HEK293 (cell line): ENCODE results near the gene C5orf15.

Source experiments
- CTCF ChIA-PET: fragments of 350-600 bp; formaldehyde crosslinking; extraction: SDS; loops from one replicate; lab custom pipeline; 2021; ENCODE audit warnings: antibody characterized with exemption; lab: Yijun Ruan, JAX
- POLR2A ChIA-PET: fragments of 300-600 bp; formaldehyde crosslinking; extraction: SDS; loops from one replicate; lab custom pipeline; 2020; ENCODE audit warnings: antibody characterized with exemption, inconsistent platforms; lab: Yijun Ruan, JAX
- H3K27ac ChIP-seq: fragments of 200-500 bp; sonication (Bioruptor generic); 2 replicates; pipeline ENCODE4 v1.5.1; 2014; ENCODE audit warnings: low read depth, low read length, control low read depth, inconsistent platforms; ENCODE audit errors: extremely low read depth
- H3K36me3 ChIP-seq, 2 experiments: fragments of 200-500 bp in 1 of 2; sonication (Bioruptor generic) in 1 of 2; 1 replicate in 1 of 2; 2 replicates in 1 of 2; pipeline ENCODE4 v1.5.1; 2014 to 2017; ENCODE audit warnings: inconsistent platforms in 2 of 2, low read length in 2 of 2; ENCODE audit not compliant: control insufficient read depth in 2 of 2, insufficient read depth in 1 of 2
- H3K4me1 ChIP-seq: fragments of 200-500 bp; sonication (Bioruptor generic); 2 replicates; pipeline ENCODE4 v1.5.1; 2014; ENCODE audit warnings: mild to moderate bottlenecking, low read length, inconsistent platforms; ENCODE audit not compliant: control insufficient read depth, insufficient read depth
- H3K4me3 ChIP-seq: 2 replicates; pipeline ENCODE4 v1.5.1; 2011; ENCODE audit warnings: low read depth, mild to moderate bottlenecking, control low read depth, low read length, moderate library complexity
- H3K9me3 ChIP-seq: fragments of 200-500 bp; sonication (Bioruptor generic); 2 replicates; pipeline ENCODE4 v1.5.1; 2014; ENCODE audit warnings: low read depth, low read length, inconsistent platforms; ENCODE audit not compliant: control insufficient read depth, insufficient read depth
- EGR2 ChIP-seq: fragments of 450-650 bp; formaldehyde crosslinking; IDR thresholded peaks from 2 replicates; pipeline ENCODE4 v1.5.1; 2016; ENCODE audit warnings: low read depth, missing biosample characterization, missing genetic modification characterization
- IKZF3 ChIP-seq: fragments of 450-650 bp; IDR thresholded peaks from 2 replicates; pipeline ENCODE4 v1.5.0; 2018; ENCODE audit warnings: missing biosample characterization, mild to moderate bottlenecking, missing genetic modification characterization, moderate library complexity
- ZBTB1 ChIP-seq: fragments of 450-650 bp; formaldehyde crosslinking; IDR thresholded peaks from 2 replicates; pipeline ENCODE4 v1.5.1; 2016; ENCODE audit warnings: missing biosample characterization, missing genetic modification characterization
- ZBTB17 ChIP-seq: fragments of 450-650 bp; formaldehyde crosslinking; IDR thresholded peaks from 2 replicates; pipeline ENCODE4 v1.5.1; 2016; ENCODE audit warnings: missing biosample characterization, missing genetic modification characterization
- ZIC2 ChIP-seq: fragments of 450-650 bp; formaldehyde crosslinking; IDR thresholded peaks from 2 replicates; pipeline ENCODE4 v1.5.1; 2016; ENCODE audit warnings: missing biosample characterization, missing genetic modification characterization
- ZNF114 ChIP-seq: fragments of 450-650 bp; formaldehyde crosslinking; IDR thresholded peaks from 2 replicates; pipeline ENCODE4 v1.5.0; 2017; ENCODE audit warnings: missing biosample characterization, missing genetic modification characterization
- ZNF155 ChIP-seq: fragments of 450-650 bp; formaldehyde crosslinking; IDR thresholded peaks from 2 replicates; pipeline ENCODE4 v1.5.1; 2016; ENCODE audit warnings: missing biosample characterization, missing genetic modification characterization
- ZNF184 ChIP-seq: fragments of 450-650 bp; IDR thresholded peaks from 2 replicates; pipeline ENCODE4 v1.5.1; 2018; ENCODE audit warnings: missing biosample characterization, mild to moderate bottlenecking, missing genetic modification characterization
- ZNF239 ChIP-seq: fragments of 450-650 bp; formaldehyde crosslinking; IDR thresholded peaks from 2 replicates; pipeline ENCODE4 v1.5.1; 2016; ENCODE audit warnings: missing biosample characterization, missing genetic modification characterization
- ZNF292 ChIP-seq: fragments of 450-650 bp; formaldehyde crosslinking; IDR thresholded peaks from 2 replicates; pipeline ENCODE4 v1.5.1; 2016; ENCODE audit warnings: low read depth, missing biosample characterization, missing genetic modification characterization, borderline replicate concordance
- ZNF529 ChIP-seq: fragments of 450-650 bp; formaldehyde crosslinking; IDR thresholded peaks from 2 replicates; pipeline ENCODE4 v1.5.1; 2017; ENCODE audit warnings: missing genetic modification characterization, missing biosample characterization; ENCODE audit not compliant: insufficient replicate concordance
- ZNF610 ChIP-seq: fragments of 450-650 bp; formaldehyde crosslinking; IDR thresholded peaks from 2 replicates; pipeline ENCODE4 v1.5.1; 2016; ENCODE audit warnings: missing biosample characterization, missing genetic modification characterization, borderline replicate concordance
- ZNF843 ChIP-seq: fragments of 450-650 bp; formaldehyde crosslinking; IDR thresholded peaks from 2 replicates; pipeline ENCODE4 v1.5.1; 2016; ENCODE audit warnings: missing biosample characterization, missing genetic modification characterization
- TF ChIP-seq, protein P1 (sequence below): fragments of 450-650 bp; formaldehyde crosslinking; conservative IDR thresholded peaks from 2 replicates; pipeline ENCODE4 v1.5.1; 2016; ENCODE audit warnings: low read depth, missing biosample characterization, missing genetic modification characterization
- TF ChIP-seq, protein P2 (sequence below): fragments of 450-650 bp; formaldehyde crosslinking; IDR thresholded peaks from 2 replicates; pipeline ENCODE4 v1.5.1; 2016; ENCODE audit warnings: missing biosample characterization, missing genetic modification characterization
- TF ChIP-seq, protein P3 (sequence below): fragments of 450-650 bp; formaldehyde crosslinking; IDR thresholded peaks from 2 replicates; pipeline ENCODE4 v1.5.1; 2016; ENCODE audit warnings: missing biosample characterization, missing genetic modification characterization
- TF ChIP-seq, protein P4 (sequence below): fragments of 450-650 bp; formaldehyde crosslinking; IDR thresholded peaks from 2 replicates; pipeline ENCODE4 v1.5.1; 2016; ENCODE audit warnings: missing biosample characterization, missing genetic modification characterization
- TF ChIP-seq, protein P5 (sequence below): fragments of 450-650 bp; formaldehyde crosslinking; IDR thresholded peaks from 2 replicates; pipeline ENCODE4 v1.5.1; 2016; ENCODE audit warnings: missing biosample characterization, missing genetic modification characterization
- TF ChIP-seq, protein P6 (sequence below): fragments of 450-650 bp; formaldehyde crosslinking; IDR thresholded peaks from 2 replicates; pipeline ENCODE4 v1.5.1; 2016; ENCODE audit warnings: missing biosample characterization, missing genetic modification characterization, low read depth

The C5orf15 gene

DNA sequence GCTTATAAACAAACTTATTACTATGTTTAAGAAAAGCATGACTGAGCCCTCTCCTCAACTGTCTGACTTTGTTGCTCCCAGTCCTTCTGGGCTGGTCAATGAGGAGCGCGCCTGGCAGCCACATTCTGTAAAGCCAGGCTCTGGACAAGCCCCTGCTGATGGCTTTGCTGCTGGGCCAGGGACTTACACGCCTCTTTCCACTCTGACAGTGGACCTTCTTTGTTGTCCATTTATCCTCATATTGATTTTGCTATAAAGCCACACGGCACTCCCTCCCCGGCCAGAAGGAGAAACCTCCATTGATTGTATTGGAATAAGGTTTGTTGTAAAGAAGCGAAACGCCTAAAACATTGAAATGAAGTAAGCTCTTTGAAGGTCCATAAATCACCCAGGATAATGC lies 50.6 kb downstream of the C5orf15 start:
- POLR2A ChIA-PET = interaction anchor here (0.6 kb wide), 1 partner anchor 14 kb away, joined by 3 read pairs; no protein-coding TSS in a partner anchor
- H3K4me3 ChIP-seq = no peak overlapping the region
- H3K9me3 ChIP-seq = no peaks in the 10 kb centered on the region
- CTCF ChIA-PET = interaction anchor here (0.5 to 1.8 kb wide), 4 partner anchors 21 to 120 kb away, joined by 3 to 4 read pairs (median 4); no protein-coding TSS in a partner anchor
- TF ChIP-seq ZNF610 (tag by site-specific recombination) (no peak), ZNF184 (no peak), ZBTB17 (no peak), ZBTB1 (tag by site-specific recombination) (no peak), ZNF292 (tag by site-specific recombination) (no peak), EGR2 (no peak), ZNF114 (tag by site-specific recombination) (no peak), ZNF239 (tag by site-specific recombination) (no peak), ZNF529 (no peak), ZIC2 (tag by site-specific recombination) (no peak), IKZF3 (no peak), ZNF155 (tag by site-specific recombination) (no peak), ZNF843 (no peak)
- TF ChIP-seq, protein P1, sequence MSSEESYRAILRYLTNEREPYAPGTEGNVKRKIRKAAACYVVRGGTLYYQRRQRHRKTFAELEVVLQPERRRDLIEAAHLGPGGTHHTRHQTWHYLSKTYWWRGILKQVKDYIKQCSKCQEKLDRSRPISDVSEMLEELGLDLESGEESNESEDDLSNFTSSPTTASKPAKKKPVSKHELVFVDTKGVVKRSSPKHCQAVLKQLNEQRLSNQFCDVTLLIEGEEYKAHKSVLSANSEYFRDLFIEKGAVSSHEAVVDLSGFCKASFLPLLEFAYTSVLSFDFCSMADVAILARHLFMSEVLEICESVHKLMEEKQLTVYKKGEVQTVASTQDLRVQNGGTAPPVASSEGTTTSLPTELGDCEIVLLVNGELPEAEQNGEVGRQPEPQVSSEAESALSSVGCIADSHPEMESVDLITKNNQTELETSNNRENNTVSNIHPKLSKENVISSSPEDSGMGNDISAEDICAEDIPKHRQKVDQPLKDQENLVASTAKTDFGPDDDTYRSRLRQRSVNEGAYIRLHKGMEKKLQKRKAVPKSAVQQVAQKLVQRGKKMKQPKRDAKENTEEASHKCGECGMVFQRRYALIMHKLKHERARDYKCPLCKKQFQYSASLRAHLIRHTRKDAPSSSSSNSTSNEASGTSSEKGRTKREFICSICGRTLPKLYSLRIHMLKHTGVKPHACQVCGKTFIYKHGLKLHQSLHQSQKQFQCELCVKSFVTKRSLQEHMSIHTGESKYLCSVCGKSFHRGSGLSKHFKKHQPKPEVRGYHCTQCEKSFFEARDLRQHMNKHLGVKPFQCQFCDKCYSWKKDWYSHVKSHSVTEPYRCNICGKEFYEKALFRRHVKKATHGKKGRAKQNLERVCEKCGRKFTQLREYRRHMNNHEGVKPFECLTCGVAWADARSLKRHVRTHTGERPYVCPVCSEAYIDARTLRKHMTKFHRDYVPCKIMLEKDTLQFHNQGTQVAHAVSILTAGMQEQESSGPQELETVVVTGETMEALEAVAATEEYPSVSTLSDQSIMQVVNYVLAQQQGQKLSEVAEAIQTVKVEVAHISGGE (tag by site-specific recombination) = no peak
- TF ChIP-seq, protein P2, sequence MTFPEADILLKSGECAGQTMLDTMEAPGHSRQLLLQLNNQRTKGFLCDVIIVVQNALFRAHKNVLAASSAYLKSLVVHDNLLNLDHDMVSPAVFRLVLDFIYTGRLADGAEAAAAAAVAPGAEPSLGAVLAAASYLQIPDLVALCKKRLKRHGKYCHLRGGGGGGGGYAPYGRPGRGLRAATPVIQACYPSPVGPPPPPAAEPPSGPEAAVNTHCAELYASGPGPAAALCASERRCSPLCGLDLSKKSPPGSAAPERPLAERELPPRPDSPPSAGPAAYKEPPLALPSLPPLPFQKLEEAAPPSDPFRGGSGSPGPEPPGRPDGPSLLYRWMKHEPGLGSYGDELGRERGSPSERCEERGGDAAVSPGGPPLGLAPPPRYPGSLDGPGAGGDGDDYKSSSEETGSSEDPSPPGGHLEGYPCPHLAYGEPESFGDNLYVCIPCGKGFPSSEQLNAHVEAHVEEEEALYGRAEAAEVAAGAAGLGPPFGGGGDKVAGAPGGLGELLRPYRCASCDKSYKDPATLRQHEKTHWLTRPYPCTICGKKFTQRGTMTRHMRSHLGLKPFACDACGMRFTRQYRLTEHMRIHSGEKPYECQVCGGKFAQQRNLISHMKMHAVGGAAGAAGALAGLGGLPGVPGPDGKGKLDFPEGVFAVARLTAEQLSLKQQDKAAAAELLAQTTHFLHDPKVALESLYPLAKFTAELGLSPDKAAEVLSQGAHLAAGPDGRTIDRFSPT (tag by site-specific recombination) = no peak
- TF ChIP-seq, protein P3, sequence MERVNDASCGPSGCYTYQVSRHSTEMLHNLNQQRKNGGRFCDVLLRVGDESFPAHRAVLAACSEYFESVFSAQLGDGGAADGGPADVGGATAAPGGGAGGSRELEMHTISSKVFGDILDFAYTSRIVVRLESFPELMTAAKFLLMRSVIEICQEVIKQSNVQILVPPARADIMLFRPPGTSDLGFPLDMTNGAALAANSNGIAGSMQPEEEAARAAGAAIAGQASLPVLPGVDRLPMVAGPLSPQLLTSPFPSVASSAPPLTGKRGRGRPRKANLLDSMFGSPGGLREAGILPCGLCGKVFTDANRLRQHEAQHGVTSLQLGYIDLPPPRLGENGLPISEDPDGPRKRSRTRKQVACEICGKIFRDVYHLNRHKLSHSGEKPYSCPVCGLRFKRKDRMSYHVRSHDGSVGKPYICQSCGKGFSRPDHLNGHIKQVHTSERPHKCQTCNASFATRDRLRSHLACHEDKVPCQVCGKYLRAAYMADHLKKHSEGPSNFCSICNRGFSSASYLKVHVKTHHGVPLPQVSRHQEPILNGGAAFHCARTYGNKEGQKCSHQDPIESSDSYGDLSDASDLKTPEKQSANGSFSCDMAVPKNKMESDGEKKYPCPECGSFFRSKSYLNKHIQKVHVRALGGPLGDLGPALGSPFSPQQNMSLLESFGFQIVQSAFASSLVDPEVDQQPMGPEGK (tag by site-specific recombination) = no peak
- TF ChIP-seq, protein P4, sequence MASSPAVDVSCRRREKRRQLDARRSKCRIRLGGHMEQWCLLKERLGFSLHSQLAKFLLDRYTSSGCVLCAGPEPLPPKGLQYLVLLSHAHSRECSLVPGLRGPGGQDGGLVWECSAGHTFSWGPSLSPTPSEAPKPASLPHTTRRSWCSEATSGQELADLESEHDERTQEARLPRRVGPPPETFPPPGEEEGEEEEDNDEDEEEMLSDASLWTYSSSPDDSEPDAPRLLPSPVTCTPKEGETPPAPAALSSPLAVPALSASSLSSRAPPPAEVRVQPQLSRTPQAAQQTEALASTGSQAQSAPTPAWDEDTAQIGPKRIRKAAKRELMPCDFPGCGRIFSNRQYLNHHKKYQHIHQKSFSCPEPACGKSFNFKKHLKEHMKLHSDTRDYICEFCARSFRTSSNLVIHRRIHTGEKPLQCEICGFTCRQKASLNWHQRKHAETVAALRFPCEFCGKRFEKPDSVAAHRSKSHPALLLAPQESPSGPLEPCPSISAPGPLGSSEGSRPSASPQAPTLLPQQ = no peak
- TF ChIP-seq, protein P5, sequence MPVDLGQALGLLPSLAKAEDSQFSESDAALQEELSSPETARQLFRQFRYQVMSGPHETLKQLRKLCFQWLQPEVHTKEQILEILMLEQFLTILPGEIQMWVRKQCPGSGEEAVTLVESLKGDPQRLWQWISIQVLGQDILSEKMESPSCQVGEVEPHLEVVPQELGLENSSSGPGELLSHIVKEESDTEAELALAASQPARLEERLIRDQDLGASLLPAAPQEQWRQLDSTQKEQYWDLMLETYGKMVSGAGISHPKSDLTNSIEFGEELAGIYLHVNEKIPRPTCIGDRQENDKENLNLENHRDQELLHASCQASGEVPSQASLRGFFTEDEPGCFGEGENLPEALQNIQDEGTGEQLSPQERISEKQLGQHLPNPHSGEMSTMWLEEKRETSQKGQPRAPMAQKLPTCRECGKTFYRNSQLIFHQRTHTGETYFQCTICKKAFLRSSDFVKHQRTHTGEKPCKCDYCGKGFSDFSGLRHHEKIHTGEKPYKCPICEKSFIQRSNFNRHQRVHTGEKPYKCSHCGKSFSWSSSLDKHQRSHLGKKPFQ = no peak
- TF ChIP-seq, protein P6, sequence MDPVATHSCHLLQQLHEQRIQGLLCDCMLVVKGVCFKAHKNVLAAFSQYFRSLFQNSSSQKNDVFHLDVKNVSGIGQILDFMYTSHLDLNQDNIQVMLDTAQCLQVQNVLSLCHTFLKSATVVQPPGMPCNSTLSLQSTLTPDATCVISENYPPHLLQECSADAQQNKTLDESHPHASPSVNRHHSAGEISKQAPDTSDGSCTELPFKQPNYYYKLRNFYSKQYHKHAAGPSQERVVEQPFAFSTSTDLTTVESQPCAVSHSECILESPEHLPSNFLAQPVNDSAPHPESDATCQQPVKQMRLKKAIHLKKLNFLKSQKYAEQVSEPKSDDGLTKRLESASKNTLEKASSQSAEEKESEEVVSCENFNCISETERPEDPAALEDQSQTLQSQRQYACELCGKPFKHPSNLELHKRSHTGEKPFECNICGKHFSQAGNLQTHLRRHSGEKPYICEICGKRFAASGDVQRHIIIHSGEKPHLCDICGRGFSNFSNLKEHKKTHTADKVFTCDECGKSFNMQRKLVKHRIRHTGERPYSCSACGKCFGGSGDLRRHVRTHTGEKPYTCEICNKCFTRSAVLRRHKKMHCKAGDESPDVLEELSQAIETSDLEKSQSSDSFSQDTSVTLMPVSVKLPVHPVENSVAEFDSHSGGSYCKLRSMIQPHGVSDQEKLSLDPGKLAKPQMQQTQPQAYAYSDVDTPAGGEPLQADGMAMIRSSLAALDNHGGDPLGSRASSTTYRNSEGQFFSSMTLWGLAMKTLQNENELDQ (tag by site-specific recombination) = no peak
- no peak overlapping the region for H3K27ac ChIP-seq
- H3K36me3 ChIP-seq = no peaks in the 10 kb centered on the region
- no peaks in the 10 kb centered on the region for H3K4me1 ChIP-seq
